DOHH2 (cell line): ENCODE measurements around the gene PTPRN2.

Source experiments
- H3F3A ChIP-seq: fragments of 200-600 bp; sonication (generic), shearing (Covaris generic); 2 replicates; pipeline ENCODE4 v1.6.0; 2016; ENCODE audit warnings: antibody characterized with exemption, mild to moderate bottlenecking; ENCODE audit not compliant: control insufficient read depth, insufficient read depth
- H3K27ac ChIP-seq: fragments of 200-600 bp; sonication (generic); 2 replicates; pipeline ENCODE4 v1.5.1; 2014; ENCODE audit warnings: low read depth, mild to moderate bottlenecking, low read length, moderate library complexity
- H3K27me3 ChIP-seq: fragments of 200-600 bp; sonication (generic); 2 replicates; pipeline ENCODE4 v1.6.1; 2014; ENCODE audit warnings: mild to moderate bottlenecking, low read length, mixed read lengths; ENCODE audit not compliant: control insufficient read depth
- H3K36me3 ChIP-seq: fragments of 200-600 bp; sonication (generic); 2 replicates; pipeline ENCODE4 v1.6.1; 2014; ENCODE audit warnings: mild to moderate bottlenecking, low read length, moderate library complexity, mixed read lengths; ENCODE audit not compliant: control insufficient read depth
- H3K4me1 ChIP-seq: fragments of 200-600 bp; sonication (generic); 2 replicates; pipeline ENCODE4 v1.6.1; 2014; ENCODE audit warnings: mild to moderate bottlenecking, low read length, mixed read lengths; ENCODE audit not compliant: control insufficient read depth
- H3K4me2 ChIP-seq: fragments of 200-600 bp; sonication (generic); 2 replicates; pipeline ENCODE4 v1.6.0; 2014; ENCODE audit warnings: mild to moderate bottlenecking, low read length, moderate library complexity
- H3K4me3 ChIP-seq: fragments of 200-600 bp; sonication (generic); 2 replicates; pipeline ENCODE4 v1.5.1; 2014; ENCODE audit warnings: mild to moderate bottlenecking, low read length, mixed read lengths
- H3K79me2 ChIP-seq: fragments of 200-600 bp; sonication (generic); 2 replicates; pipeline ENCODE4 v1.6.1; 2014; ENCODE audit warnings: mild to moderate bottlenecking, low read length, mixed read lengths; ENCODE audit not compliant: control insufficient read depth
- H3K9me2 ChIP-seq: fragments of 200-600 bp; sonication (generic); replicated peaks from 2 replicates; pipeline ENCODE4 v1.6.1; 2014; ENCODE audit warnings: mild to moderate bottlenecking, low read length, mixed read lengths; ENCODE audit not compliant: control insufficient read depth
- H3K9me3 ChIP-seq: fragments of 200-600 bp; sonication (generic); 2 replicates; pipeline ENCODE4 v1.6.1; 2014; ENCODE audit warnings: antibody characterized with exemption, low read length, mixed read lengths; ENCODE audit not compliant: control insufficient read depth, insufficient read depth
- H4K20me1 ChIP-seq: fragments of 200-600 bp; sonication (generic); 2 replicates; pipeline ENCODE4 v1.6.0; 2014; ENCODE audit warnings: low read depth, mild to moderate bottlenecking, antibody characterized with exemption, low read length, moderate library complexity; ENCODE audit not compliant: control insufficient read depth, insufficient read depth
- CTCF ChIP-seq: fragments of 200-600 bp; sonication (generic); IDR thresholded peaks from one replicate; pipeline ENCODE4 v1.5.1; 2014; ENCODE audit warnings: antibody characterized with exemption, mild to moderate bottlenecking, low read depth, low read length; ENCODE audit not compliant: poor library complexity, severe bottlenecking
- EZH2phosphoT487 ChIP-seq: fragments of 200-600 bp; sonication (generic); IDR thresholded peaks from 2 replicates; pipeline ENCODE4 v1.6.1; 2017; ENCODE audit warnings: borderline replicate concordance, mild to moderate bottlenecking, antibody characterized with exemption, low read length, moderate library complexity, mixed read lengths

PTPRN2 gene

GRCh38 chr7:158001003-158001402, 586.6 kb downstream of the PTPRN2 start:
- H3F3A ChIP-seq: no peaks in the 10 kb centered on the region
- no peaks in the 10 kb centered on the region for H3K79me2 ChIP-seq
- TF ChIP-seq CTCF (no peak), EZH2phosphoT487 (no peak)
- no peaks in the 10 kb centered on the region for H3K36me3 ChIP-seq
- no peaks in the 10 kb centered on the region for H4K20me1 ChIP-seq
- no peaks in the 10 kb centered on the region for H3K9me2 ChIP-seq
- no peak overlapping the region for H3K27ac ChIP-seq
- H3K9me3 ChIP-seq: peaks cover 11% of the 10 kb centered on the region; the same call in 1 of the 2 replicates
- H3K4me1 ChIP-seq: peaks cover 13% of the 10 kb centered on the region; the same call in 1 of the 2 replicates
- H3K4me3 ChIP-seq: no peak overlapping the region
- H3K4me2 ChIP-seq: no peak overlapping the region
- no peaks in the 10 kb centered on the region for H3K27me3 ChIP-seq

DNA sequence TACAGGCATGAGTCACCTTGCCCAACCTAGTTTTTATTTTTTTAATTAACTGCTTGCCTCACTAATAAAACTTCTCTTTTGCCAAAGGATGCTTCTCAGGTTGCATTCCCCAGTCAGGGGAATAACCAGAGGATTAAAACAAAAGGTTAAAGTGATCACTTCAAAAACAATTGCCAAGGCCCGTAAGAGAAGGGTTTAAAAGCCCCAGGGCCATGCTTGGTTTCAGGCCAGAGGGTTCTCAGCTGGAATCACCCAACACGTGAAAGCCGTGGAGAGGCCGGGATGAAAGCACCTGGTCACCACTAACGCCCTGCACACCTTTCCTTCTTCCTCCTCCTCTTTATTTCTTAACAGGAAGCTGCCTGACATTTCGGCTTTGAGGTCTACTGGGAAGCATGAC, 587.5 kb downstream of the PTPRN2 start:
- Histone ChIP-seq H3K4me2 (no peak overlapping the region), H3K4me1 (peaks cover 11% of the 10 kb centered on the region; the same call in 1 of the 2 replicates), H3K27me3 (no peaks in the 10 kb centered on the region), H4K20me1 (no peaks in the 10 kb centered on the region), H3K36me3 (no peaks in the 10 kb centered on the region), H3K79me2 (no peaks in the 10 kb centered on the region), H3K9me3 (peaks cover 19% of the 10 kb centered on the region; the same call in 1 of the 2 replicates), H3K9me2 (no peaks in the 10 kb centered on the region), H3K27ac (no peak overlapping the region), H3F3A (no peaks in the 10 kb centered on the region), H3K4me3 (no peak overlapping the region)
- TF ChIP-seq EZH2phosphoT487 (no peak), CTCF (no peak)

DNA sequence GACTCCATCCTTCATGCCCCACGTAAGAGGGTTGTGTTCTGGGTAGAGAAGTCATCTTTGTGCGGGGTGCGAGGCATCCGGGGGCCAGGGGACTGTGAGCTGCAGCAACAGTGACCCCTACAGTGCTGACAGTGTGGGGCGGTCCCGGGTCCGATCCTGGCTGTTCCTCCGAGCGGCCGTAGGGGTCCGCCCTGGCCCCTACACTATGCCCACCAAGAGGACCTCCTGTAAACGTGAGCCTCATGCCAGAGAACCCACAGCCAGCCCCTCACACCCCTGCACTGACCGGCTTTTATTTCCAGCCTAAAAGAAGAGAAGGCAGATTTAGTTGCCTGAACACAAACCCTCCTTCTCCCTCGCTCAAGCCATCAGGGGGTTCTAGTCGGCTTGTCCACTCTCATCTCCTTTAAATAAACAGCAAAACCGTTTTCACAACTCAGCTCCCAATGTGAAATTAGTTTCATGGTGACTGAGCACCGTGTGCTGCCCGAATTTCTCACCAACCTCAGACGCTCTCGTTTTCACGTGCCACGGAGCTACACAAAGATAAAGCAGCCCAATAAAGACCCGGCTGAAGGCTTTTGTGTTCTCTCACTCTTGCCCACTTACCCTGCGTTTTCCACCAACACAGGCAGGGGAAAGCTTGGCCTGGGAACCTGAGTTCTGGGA, 588.6 kb downstream of the PTPRN2 start:
- H3F3A ChIP-seq: no peaks in the 10 kb centered on the region
- no peaks in the 10 kb centered on the region for H3K36me3 ChIP-seq
- no peaks in the 10 kb centered on the region for H3K9me2 ChIP-seq
- no peaks in the 10 kb centered on the region for H4K20me1 ChIP-seq
- H3K4me3 ChIP-seq: no peak overlapping the region
- no peaks in the 10 kb centered on the region for H3K27me3 ChIP-seq
- TF ChIP-seq CTCF (no peak), EZH2phosphoT487 (no peak)
- H3K4me1 ChIP-seq: 0 out of 2 replicates have a peak, but pooled peaks cover 3% of the 10 kb centered on the region
- no peaks in the 10 kb centered on the region for H3K79me2 ChIP-seq
- H3K4me2 ChIP-seq: no peak overlapping the region
- H3K27ac ChIP-seq: no peak overlapping the region
- H3K9me3 ChIP-seq: peaks cover 20% of the 10 kb centered on the region; the same call in 1 of the 2 replicates
